T-helper 2 cell treated with Interferon-gamma antibody and Interleukin-4, amounts not matched to agents 5 μg/mL and 100 μg/mL, for 36 hours (primary cell): ENCODE data around the gene TDRD10.
"Not testable (repeated sequence)": the region's sequence is repeated elsewhere in the genome, so short reads cannot be mapped to it uniquely, and the experiment has no call there.

ENCODE experiments used
- DNase-seq: peaks from one replicate; pipeline ENCODE4 v3.0.0; 2021; ENCODE audit warnings: low spot score
- H3K27ac Mint-ChIP-seq: one replicate; pipeline ENCODE4 v1.8.0; 2021; ENCODE audit warnings: mild to moderate bottlenecking, mixed read lengths
- H3K27me3 Mint-ChIP-seq: one replicate; pipeline ENCODE4 v1.8.0; 2021; ENCODE audit warnings: low read depth, mixed read lengths
- H3K36me3 Mint-ChIP-seq: one replicate; pipeline ENCODE4 v1.8.0; 2021; ENCODE audit warnings: low read depth, mixed read lengths
- H3K4me1 Mint-ChIP-seq: one replicate; pipeline ENCODE4 v1.8.0; 2021; ENCODE audit warnings: low read depth, mixed read lengths
- H3K4me3 Mint-ChIP-seq: one replicate; pipeline ENCODE4 v1.8.0; 2022; ENCODE audit warnings: mild to moderate bottlenecking, moderate library complexity, mixed read lengths
- H3K9me3 Mint-ChIP-seq: one replicate; pipeline ENCODE4 v1.8.0; 2021; ENCODE audit warnings: mixed read lengths

TDRD10 gene

DNA sequence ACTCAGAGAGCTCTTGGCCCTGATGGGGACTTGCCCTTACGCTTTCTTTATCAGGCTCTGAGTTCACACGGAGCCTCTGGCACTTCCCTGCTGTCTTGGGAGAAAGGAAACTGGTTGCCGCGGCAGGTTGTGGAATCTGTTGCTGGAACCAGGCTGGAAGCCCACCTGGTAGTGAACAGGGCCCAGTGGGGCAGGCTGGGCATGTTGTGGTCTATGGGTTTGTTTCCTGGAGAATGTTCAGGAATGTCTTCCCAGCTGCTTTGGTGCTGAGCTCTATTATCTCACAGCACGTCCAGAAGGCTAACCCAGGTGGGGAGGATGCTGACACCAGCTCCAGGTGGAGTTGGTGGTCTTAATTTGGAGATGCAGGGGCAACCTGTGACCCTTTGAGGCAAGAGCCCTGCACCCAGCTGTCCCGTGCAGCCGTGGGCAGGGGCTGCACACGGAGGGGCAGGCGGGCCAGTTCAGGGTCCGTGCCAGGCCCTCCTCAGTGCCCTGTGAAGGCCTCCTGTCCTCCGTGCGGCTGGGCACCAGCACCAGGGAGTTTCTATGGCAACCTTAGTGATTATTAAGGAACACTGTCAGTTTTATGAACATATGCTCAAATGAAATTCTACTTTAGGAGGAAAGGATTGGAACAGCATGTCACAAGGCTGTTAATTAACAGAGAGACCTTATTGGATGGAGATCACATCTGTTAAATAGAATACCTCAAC lies 33.3 kb upstream of the TDRD10 start:
- Mint-ChIP-seq H3K4me1 (peaks cover 40% of the 10 kb centered on the region), H3K27ac (no peak overlapping the region), H3K27me3 (no peaks in the 10 kb centered on the region), H3K4me3 (no peak overlapping the region), H3K9me3 (no peaks in the 10 kb centered on the region), H3K36me3 (peaks cover 4% of the 10 kb centered on the region)
- no peak for DNase-seq

DNA sequence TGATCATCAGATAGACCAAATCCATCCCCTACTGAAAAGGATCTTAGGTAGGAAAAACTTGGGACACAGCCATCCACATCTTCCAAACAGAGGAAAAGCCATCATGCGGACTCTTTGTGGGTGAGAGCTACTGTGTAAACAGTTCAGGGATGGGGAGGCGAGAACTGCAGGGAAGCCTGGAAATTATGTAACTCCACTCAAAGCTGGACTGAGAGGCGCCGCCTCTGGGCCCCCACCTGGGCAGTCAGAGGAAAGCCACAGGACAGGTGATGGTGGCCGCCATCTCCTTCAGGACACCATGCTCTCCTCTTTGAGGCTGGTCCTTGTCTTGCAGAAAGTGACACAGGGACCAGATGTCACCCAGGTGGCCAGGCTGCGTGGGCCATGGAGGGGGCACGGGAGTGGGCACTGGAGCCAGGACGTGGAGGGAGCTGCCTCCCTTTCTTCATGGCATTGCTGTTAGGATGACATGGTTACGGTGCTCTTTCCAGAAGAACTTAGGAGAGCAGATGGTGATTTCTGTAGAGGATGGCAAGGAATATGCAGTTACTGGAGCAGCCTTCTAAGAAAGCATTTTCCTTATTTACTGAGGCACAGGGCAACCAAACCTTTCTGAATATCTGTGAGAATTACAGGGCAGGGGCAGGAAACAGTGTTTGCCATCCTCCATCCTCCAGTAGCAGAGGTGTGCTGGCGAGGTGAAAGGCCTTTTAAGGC lies 32.0 kb upstream of the TDRD10 start:
- H3K27me3 Mint-ChIP-seq = no peaks in the 10 kb centered on the region
- peaks cover 32% of the 10 kb centered on the region for H3K4me1 Mint-ChIP-seq
- H3K36me3 Mint-ChIP-seq = peaks cover under 1% of the 10 kb centered on the region
- H3K27ac Mint-ChIP-seq = no peak overlapping the region
- DNase-seq = no peak
- no peak overlapping the region for H3K4me3 Mint-ChIP-seq
- no peaks in the 10 kb centered on the region for H3K9me3 Mint-ChIP-seq

DNA sequence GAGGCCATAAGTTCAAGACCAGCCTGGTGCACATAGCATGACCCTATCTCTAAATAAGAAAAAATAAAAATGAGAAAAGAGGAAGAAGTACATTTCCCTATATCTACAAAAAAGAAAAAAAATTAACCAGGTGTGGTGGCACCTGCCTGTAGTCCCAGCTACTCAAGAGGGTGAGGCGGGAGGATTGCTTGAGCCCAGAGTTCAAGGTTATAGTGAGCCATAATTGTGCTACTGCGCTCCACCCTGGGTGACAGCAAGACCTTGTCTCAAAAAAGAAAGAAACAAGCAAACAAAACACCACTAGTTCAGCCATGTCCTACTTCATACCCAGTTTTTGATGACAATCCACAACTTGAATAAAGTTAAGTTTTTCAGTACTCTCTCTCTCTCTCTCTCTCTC lies 30.7 kb upstream of the TDRD10 start:
- Mint-ChIP-seq H3K27me3 (no peaks in the 10 kb centered on the region), H3K27ac (peak overlapping the region; percentile 35), H3K4me3 (no peak overlapping the region), H3K36me3 (no peaks in the 10 kb centered on the region), H3K4me1 (peaks cover 21% of the 10 kb centered on the region), H3K9me3 (no peaks in the 10 kb centered on the region)
- no peak for DNase-seq

DNA sequence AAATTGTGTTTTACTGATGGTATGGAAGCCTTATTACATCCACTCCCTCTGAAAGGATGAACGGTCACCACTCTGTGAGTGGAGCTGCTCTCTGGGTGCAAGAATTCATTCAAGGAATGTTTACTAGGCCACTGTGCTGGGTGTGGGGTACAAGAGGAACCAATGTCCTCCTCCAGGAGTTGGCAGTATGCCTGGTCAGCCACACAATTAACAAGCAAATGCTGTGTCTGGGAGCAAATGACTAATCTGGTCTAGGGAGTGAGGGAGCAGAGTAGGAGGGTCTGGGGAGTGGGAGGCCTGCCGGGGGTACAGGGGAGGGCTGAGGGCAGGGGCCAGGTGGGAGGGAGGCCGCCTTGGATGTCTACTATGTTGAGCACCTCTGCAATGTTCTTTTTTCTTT lies 27.2 kb upstream of the TDRD10 start:
- H3K4me3 Mint-ChIP-seq = no peak overlapping the region
- DNase-seq = no peak
- peaks cover 16% of the 10 kb centered on the region for H3K4me1 Mint-ChIP-seq
- H3K27me3 Mint-ChIP-seq = no peaks in the 10 kb centered on the region
- H3K36me3 Mint-ChIP-seq = no peaks in the 10 kb centered on the region
- no peaks in the 10 kb centered on the region for H3K9me3 Mint-ChIP-seq
- H3K27ac Mint-ChIP-seq = no peak overlapping the region

DNA sequence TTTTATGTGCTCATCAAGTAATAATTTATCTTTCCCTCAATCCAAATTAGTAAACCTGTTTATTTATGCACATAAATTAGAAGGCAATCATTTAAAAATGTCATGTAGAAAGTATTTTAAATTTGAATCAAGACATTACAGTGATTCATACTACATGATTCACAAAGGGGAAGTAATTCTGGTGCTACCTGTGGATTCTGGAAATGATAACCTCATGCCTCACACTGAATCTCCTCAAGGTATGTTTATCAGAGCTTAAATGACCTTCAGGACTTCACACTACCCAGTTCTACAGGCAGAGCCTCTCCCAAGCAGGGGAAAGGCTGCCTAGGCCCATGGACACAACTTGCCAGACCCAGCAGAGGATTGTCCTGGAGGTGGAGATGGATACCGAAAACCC lies 25.2 kb upstream of the TDRD10 start:
- no peaks in the 10 kb centered on the region for H3K36me3 Mint-ChIP-seq
- no peak overlapping the region for H3K4me3 Mint-ChIP-seq
- H3K27me3 Mint-ChIP-seq = no peaks in the 10 kb centered on the region
- no peak for DNase-seq
- no peaks in the 10 kb centered on the region for H3K9me3 Mint-ChIP-seq
- no peak overlapping the region for H3K27ac Mint-ChIP-seq
- peaks cover 18% of the 10 kb centered on the region for H3K4me1 Mint-ChIP-seq

DNA sequence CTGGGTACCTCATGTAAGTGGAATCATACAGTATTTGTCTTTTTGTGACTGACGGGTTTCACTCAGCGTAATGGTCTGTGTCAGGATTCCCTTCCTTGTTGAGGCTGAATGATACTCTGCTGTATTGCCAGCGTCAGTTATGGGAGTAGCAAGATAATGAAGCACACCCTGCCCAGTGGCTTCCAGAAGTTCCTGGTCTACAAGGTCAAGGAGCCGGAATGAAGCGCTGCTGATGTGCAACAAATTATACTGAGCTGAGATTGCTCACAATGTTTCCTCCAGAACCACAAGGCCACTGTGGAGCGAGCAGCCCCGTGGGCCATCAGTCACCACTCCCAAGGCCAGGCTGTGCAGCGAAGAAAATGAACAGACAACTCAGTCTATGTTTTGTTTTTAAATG lies 24.0 kb upstream of the TDRD10 start:
- H3K27me3 Mint-ChIP-seq = no peaks in the 10 kb centered on the region
- no peaks in the 10 kb centered on the region for H3K9me3 Mint-ChIP-seq
- H3K4me1 Mint-ChIP-seq = peaks cover 18% of the 10 kb centered on the region
- H3K36me3 Mint-ChIP-seq = no peaks in the 10 kb centered on the region
- no peak overlapping the region for H3K4me3 Mint-ChIP-seq
- no peak for DNase-seq
- no peak overlapping the region for H3K27ac Mint-ChIP-seq

DNA sequence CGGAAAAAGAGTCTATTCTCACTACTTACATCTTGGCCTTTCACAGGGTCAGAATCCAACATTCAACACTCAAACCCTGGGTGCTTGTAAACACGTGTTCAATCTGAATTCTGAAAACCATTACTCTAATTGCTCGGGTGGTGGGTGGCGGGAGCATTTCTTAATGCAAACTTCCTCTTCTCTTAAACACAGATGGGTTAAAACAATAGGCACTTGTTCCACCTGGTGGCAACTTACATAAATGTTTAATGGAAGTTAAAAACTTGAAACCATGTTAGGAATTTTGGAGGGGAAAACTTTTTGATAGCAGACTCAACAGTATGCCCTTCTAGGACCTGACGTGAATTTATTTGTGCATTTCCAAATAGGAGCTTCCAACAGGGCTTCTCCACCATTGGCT lies 23.4 kb upstream of the TDRD10 start:
- DNase-seq = no peak
- no peaks in the 10 kb centered on the region for H3K9me3 Mint-ChIP-seq
- H3K27ac Mint-ChIP-seq = no peak overlapping the region
- H3K27me3 Mint-ChIP-seq = peaks cover 5% of the 10 kb centered on the region
- peaks cover 18% of the 10 kb centered on the region for H3K4me1 Mint-ChIP-seq
- no peaks in the 10 kb centered on the region for H3K36me3 Mint-ChIP-seq
- no peak overlapping the region for H3K4me3 Mint-ChIP-seq

DNA sequence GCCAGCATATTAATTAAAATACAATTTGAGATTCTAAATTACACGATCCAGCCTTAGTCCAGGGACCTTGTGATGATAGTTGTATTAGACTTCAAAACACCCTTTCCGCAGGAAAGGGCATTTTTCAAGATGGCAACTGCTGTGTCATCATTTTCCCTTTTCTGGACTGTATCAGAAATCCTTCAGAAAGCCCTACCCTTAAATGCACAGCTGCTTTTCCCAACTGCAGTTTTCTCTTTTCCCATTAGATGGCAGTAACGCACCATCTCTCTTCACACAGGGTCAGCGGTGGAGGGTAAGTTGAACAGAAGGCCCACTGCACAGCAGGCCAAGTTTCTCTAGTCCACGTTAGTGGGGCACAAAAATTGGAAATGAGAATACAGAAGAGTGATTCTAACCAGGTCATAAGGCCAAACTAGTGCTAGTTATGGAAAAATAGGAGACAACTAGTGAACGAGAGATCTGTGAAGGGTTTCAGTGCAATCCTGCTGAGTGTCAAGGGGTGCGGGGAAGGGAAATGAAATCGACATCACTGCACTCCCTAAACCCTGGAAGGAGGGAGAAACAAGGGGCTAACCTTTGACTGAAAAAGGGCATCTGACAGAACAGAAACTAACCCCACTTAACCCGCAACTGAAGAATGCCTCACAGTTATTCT lies 22.1 kb upstream of the TDRD10 start:
- peaks cover 10% of the 10 kb centered on the region for H3K27me3 Mint-ChIP-seq
- DNase-seq = peak; percentile 57
- peaks cover 18% of the 10 kb centered on the region for H3K4me1 Mint-ChIP-seq
- H3K36me3 Mint-ChIP-seq = no peaks in the 10 kb centered on the region
- H3K9me3 Mint-ChIP-seq = no peaks in the 10 kb centered on the region
- H3K4me3 Mint-ChIP-seq = no peak overlapping the region
- no peak overlapping the region for H3K27ac Mint-ChIP-seq

DNA sequence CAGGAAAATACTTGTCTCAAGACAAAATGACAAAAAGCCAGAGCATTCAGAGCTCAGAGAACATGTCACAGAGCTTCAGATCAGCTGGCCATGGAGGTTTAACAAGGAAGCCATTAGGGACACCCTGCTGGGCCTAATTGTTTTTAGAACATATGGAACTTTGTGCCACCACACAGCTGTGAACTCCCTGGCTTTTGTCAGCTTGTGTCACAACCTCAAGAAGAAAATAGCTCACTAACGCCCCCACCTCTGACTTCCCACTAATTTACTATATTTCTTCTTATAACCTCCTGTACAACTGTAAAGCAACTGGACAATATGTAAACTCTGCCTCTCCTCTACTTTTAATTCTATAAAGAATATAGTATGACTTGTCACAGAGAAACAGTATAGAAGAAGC lies 21.0 kb upstream of the TDRD10 start:
- DNase-seq = no peak
- peaks cover 18% of the 10 kb centered on the region for H3K4me1 Mint-ChIP-seq
- H3K9me3 Mint-ChIP-seq = no peaks in the 10 kb centered on the region
- no peak overlapping the region for H3K27ac Mint-ChIP-seq
- H3K27me3 Mint-ChIP-seq = peaks cover 17% of the 10 kb centered on the region
- H3K4me3 Mint-ChIP-seq = no peak overlapping the region
- H3K36me3 Mint-ChIP-seq = no peaks in the 10 kb centered on the region

DNA sequence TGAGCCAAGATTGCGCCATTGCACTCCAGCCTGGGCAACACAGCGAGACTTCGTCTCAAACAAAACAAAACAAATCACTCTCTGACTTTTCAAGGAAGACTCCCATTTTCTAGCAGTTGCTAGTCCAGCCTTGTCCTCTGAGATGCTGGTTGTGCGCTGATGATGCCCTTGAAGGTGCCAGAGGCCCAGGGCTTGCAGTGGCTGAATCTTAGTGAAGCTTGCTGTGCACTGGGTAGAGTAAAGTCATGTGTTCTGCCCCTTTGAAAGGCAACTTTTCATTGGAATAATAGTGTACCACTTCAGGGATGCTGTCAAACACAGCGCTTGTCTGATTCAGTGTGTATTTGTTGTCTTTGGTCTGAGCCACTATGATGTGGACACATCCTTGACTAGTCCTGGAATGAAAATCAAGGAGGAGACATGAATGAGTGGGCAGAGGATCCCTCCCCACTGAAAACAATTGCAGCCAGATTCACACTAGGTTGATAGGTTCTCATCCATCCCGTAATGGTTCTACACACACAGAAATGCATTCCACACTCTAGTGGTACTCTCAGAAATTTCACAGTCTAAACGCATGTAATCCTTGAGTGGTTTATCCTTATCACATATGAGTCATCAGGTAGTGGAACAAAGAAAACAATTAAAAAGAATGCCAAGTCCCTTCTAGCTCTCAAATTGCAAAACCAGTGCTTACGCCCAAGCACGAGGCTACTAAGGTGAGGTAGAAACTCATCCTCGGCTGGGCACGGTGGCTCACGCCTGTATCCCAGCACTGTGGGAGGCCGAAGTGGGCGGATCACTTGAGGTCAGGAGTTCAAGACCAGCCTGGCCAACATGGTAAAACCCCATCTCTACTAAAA lies 17.8 kb upstream of the TDRD10 start:
- Mint-ChIP-seq H3K4me1 (peaks cover 5% of the 10 kb centered on the region), H3K27ac (no peak overlapping the region), H3K9me3 (no peaks in the 10 kb centered on the region), H3K27me3 (peaks cover 19% of the 10 kb centered on the region), H3K36me3 (no peaks in the 10 kb centered on the region), H3K4me3 (no peak overlapping the region)
- DNase-seq = no peak

DNA sequence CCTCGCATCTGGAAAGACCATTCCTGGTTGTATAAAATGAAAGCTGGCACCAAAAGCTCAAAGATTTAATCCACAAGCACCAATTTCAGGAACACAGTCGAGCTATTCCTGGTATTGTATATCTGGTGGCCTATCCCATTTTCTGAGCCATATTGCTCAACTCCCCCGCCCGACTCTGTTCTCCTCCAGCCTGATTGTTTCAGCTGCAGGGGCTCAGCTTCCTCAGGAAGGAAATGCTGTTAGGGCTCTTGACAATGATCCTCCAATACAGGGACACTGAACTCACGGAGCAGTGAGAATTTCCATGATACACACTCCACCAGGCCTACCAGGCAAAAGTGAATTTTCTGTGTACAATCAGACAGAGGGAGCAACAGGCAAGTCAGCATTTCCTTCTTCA lies 16.9 kb upstream of the TDRD10 start:
- H3K27me3 Mint-ChIP-seq = peaks cover 23% of the 10 kb centered on the region
- no peak overlapping the region for H3K4me3 Mint-ChIP-seq
- no peaks in the 10 kb centered on the region for H3K9me3 Mint-ChIP-seq
- H3K4me1 Mint-ChIP-seq = no peaks in the 10 kb centered on the region
- H3K27ac Mint-ChIP-seq = no peak overlapping the region
- no peaks in the 10 kb centered on the region for H3K36me3 Mint-ChIP-seq
- no peak for DNase-seq

DNA sequence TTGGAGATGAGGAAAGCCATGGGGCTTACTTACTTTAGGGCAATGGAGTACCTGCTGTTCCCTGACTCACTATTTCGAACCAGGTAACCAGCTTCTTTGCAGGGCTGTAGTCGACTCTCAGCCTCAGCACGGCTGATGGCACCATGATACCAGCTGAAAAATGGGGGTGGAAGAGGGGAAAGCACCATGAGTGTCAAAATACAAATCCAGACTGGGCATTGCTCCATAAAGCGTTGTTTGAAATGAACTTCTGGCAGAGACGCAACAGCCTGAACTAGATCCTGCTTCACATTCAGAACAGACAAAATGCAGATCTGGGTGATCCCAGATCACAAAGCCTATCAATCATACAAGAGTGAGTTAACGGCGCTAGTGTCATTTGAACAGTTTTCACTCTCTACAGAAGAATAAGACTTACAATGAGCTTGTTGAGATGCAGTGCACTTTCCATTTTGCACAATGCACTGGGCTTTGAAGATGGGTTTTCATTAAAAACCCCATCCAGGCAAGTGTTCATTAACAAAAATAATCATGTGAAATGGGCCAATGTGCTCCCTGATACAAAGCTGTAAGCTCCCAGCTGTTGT lies 16.0 kb upstream of the TDRD10 start:
- H3K4me1 Mint-ChIP-seq = no peaks in the 10 kb centered on the region
- H3K4me3 Mint-ChIP-seq = no peak overlapping the region
- H3K36me3 Mint-ChIP-seq = no peaks in the 10 kb centered on the region
- no peaks in the 10 kb centered on the region for H3K9me3 Mint-ChIP-seq
- H3K27me3 Mint-ChIP-seq = peaks cover 30% of the 10 kb centered on the region
- no peak for DNase-seq
- H3K27ac Mint-ChIP-seq = no peak overlapping the region

DNA sequence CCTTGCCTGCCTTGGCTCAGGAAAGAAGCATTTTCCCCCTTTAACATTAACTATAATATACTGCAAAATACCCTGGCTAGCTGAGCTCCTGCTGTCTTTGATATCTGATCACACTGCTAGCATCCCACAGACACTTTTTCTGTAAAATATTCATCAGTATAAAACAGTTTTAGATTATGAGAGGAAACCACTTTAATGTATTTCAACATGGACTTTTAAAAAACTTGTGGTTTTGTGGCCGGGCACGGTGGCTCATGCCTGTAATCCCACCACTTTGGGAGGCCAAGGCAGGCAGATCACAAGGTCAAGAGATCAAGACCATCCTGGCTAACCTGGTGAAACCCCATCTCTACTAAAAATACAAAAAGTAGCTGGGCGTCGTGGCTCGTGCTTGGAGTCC lies 15.3 kb upstream of the TDRD10 start:
- DNase-seq, H3K36me3 Mint-ChIP-seq, H3K27ac Mint-ChIP-seq, H3K4me3 Mint-ChIP-seq, H3K4me1 Mint-ChIP-seq, H3K9me3 Mint-ChIP-seq: not testable (repeated sequence)
- H3K27me3 Mint-ChIP-seq = peaks cover 37% of the 10 kb centered on the region
